ENCODE measurements around the gene USP19.
A peak's percentile ranks its signal among the peaks of the same experiment; 100 is the strongest.

Gene USP19

GRCh38 chr3:49134471-49135265 lies 14.0 kb upstream of the USP19 start:
- DNase-seq = no peak

- peak; percentile 76 for DNase-seq
Measured at GRCh38 chr3:49133226-49133951, 12.8 kb upstream of the USP19 start.

- DNase-seq = peak; percentile 82
Measured at GRCh38 chr3:49132437-49133225, 12.0 kb upstream of the USP19 start, which contains the start of gene LAMB2. TSS of gene LAMB2 (minus strand) at chr3:49133050. CDS start at chr3:49132867, 183 bp downstream.

- DNase-seq = no peak
Measured at GRCh38 chr3:49132073-49132436, 11.4 kb upstream of the USP19 start.

GRCh38 chr3:49131576-49131975 lies 11.0 kb upstream of the USP19 start:
- DNase-seq = no peak

GRCh38 chr3:49131040-49131439 lies 10.4 kb upstream of the USP19 start:
- DNase-seq = no peak

- no peak for DNase-seq
Measured at GRCh38 chr3:49124991-49125670, 4.5 kb upstream of the USP19 start.

- no peak for DNase-seq
Measured at GRCh38 chr3:49124203-49124602, 3.6 kb upstream of the USP19 start.

GRCh38 chr3:49123687-49124086 lies 3.1 kb upstream of the USP19 start:
- DNase-seq = no peak

GRCh38 chr3:49122886-49123545 lies 2.4 kb upstream of the USP19 start:
- DNase-seq = no peak

- DNase-seq = no peak
Measured at GRCh38 chr3:49122451-49122850, 1.8 kb upstream of the USP19 start.

GRCh38 chr3:49122022-49122421 lies 1.4 kb upstream of the USP19 start:
- DNase-seq = no peak

- no peak for DNase-seq
Measured at GRCh38 chr3:49121132-49121736, 611 bp upstream of the USP19 start.

GRCh38 chr3:49120096-49120437 lies 556 bp downstream of the USP19 start:
- no peak for DNase-seq

- no peak for DNase-seq
Measured at GRCh38 chr3:49119439-49119838, 1.2 kb downstream of the USP19 start.

GRCh38 chr3:49119036-49119435 lies 1.6 kb downstream of the USP19 start:
- no peak for DNase-seq

GRCh38 chr3:49112262-49112661 lies 8.4 kb downstream of the USP19 start:
- DNase-seq = no peak

GRCh38 chr3:49111347-49111746 lies 9.3 kb downstream of the USP19 start:
- DNase-seq = no peak

GRCh38 chr3:49110780-49111179 lies 9.8 kb downstream of the USP19 start:
- no peak for DNase-seq

GRCh38 chr3:49108346-49108745 lies 12.3 kb downstream of the USP19 start:
- no peak for DNase-seq

- DNase-seq = peak; percentile 91
Measured at GRCh38 chr3:49104427-49105291, 16.0 kb downstream of the USP19 start, which contains the start of gene QARS1. TSS of gene QARS1 (minus strand) at chr3:49104757. CDS start at chr3:49104733, 24 bp downstream.

All from T1000 (cell line).